RKO (cell line): ENCODE measurements around the gene STAM.
"Not testable (repeated sequence)": the region's sequence is repeated elsewhere in the genome, so short reads cannot be mapped to it uniquely, and the experiment has no call there.

Source experiments
- DNase-seq: peaks from one replicate; pipeline ENCODE4 v3.0.0-alpha.2; 2016; ENCODE audit warnings: low spot score

Gene STAM

DNA sequence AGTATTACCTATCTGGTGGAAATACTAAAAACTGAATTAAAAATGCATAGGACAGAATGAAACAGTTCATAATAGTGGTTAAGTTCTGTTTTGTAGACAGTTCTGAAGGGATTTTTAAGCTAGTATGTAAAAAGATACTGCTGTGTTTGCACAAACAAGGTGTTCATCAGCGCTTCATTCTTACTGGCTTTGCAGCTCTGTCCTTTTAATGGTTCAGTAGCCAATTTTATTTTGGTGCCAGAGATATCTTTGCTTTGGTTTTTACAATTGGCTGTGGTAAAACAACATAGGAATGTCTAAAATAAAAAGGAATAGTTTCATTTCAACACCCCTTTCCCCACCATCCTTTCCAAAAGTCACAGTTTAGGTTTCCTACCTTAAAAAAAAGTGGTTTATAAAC, 33.0 kb downstream of the STAM start:
- DNase-seq = no peak

GRCh38 chr10:17682236-17682946, 38.4 kb downstream of the STAM start:
- no peak for DNase-seq

GRCh38 chr10:17683541-17683940, 39.6 kb downstream of the STAM start:
- DNase-seq = no peak

- DNase-seq = no peak
These were observed 40.6 kb downstream of the STAM start for GRCh38 chr10:17684537-17684936.

DNA sequence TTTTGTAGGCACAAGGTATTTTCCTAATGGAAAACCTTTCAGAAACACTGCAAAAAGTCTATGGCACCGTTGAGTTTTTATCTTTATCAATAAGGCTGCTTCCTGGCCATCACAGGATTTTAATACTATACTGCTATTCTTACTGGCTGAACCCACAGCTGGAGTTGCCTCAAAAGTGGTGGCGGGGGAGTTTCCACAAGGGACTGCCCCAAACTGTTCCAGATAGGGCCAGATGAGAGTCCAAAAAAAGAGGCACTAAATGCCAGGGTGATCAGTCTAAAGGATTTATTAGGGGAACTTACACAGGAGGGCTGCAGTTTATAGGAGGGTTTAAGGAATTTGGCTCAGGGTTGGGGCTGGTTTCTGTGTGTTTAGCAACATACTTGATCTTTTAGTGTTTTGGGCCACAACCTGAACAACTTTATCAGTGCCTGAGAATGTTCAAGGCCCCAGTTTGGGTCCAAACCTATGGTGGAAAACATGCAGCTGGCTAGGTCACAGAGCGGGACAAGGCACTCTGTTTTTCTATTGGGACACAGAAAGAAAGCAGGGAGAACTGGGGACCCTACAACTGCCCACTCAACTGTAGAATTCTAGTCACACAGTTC, 41.4 kb downstream of the STAM start:
- no peak for DNase-seq

GRCh38 chr10:17687117-17687831, 43.3 kb downstream of the STAM start:
- DNase-seq = no peak

- no peak for DNase-seq
These were observed 45.2 kb downstream of the STAM start for GRCh38 chr10:17689137-17689536.

- DNase-seq = no peak
These were observed 49.1 kb downstream of the STAM start for GRCh38 chr10:17693009-17693408.

- no peak for DNase-seq
These were observed 54.7 kb downstream of the STAM start for GRCh38 chr10:17698696-17699095.

GRCh38 chr10:17701301-17701700, 57.4 kb downstream of the STAM start:
- DNase-seq = no peak

- peak; percentile 38 for DNase-seq
These were observed 59.8 kb downstream of the STAM start for GRCh38 chr10:17703706-17704105.

DNA sequence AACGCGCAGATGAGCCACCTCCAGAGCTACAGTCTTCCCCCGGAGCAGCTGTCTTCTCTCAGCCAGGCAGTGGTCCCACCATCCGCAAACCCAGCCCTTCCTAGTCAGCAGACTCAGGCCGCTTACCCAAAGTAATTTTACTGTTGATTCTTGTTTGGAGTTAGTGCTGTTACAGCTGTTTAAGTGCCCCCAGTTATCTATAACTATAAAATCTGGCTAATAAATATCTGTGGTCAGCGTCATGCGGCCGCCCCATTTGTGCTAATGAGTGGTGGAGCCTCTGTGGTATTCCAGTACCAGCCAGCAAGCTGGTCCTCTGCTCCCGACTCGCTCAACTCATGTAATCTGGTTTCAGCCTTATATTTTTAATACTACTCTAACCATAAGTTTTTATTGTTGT, 64.9 kb downstream of the STAM start:
- DNase-seq = no peak

GRCh38 chr10:17709492-17709891, 65.5 kb downstream of the STAM start:
- no peak for DNase-seq

DNA sequence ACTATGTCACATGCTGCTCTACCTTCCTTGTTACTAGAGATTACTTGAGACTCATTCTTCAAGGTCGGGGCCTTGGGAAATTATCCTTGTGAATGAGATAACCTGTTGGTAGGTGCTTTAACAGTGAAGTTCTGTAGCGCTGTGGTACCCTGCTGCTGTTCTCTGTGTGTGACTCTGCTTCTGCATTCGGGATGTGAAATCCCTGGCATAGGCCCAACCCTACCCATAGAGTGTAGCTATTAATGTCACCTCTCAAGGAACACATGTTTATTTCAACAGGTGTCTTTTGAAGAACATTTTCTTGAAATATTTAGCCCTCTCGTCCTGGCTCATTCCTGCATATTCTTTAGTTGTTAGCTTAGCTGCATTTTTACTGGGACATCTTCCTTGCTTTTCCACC, 66.2 kb downstream of the STAM start:
- DNase-seq = no peak

- no peak for DNase-seq
These were observed 68.1 kb downstream of the STAM start for GRCh38 chr10:17712053-17712452.

DNA sequence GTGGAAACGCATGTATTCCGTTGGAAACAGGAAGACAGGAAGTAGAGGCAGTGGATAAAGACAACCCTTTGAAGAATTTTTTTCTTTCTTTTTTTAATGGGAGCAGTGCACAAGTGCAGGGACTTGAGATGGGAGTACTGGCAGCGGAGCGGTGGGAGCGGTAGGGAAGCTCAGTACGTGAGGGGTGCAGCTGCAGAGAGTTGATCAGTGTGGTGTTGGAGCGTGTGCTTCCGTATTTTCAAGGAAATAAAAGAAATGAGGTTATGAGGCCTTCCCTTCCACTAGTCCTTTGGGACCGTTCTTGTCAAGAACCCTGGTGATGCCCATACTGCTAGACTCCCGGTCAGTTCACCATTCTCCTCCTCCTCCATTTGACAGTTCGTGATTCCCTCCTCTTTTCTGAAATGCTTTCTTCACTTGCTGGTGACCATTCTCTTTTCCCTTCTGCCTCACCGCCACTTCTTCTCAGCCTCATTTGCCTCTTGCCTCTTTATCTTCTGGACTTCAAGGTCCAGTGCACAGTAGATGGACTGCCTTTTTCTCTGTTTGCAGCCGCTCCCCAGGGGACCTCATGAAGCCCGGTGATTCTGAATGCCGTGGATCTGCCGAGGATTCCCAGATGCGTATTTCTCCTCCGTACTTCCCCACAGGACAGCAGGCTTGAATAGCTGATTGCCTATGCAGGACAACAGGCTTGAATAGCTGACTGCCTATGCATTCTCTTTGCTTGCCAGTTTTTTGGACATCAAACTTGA, 68.9 kb downstream of the STAM start:
- no peak for DNase-seq

DNA sequence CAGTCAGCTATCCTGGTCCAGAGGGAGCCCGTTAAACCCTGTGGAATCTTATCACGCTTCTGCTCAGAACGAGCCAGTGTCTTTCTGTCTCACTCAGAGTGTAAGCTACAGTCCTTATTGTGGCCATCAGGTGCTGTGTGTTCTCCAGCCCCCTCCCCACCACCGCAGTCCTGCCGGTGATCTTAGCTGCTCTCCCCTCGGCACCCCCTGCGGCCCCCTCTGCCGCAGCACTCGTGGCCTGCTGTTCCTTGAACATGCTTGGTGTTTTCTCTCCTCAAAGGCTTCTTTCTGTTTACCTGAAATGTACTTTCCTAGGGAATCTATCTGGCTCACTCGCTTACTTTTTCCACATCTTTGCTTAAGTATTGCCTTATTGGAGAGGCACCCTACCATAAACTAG, 69.8 kb downstream of the STAM start:
- no peak for DNase-seq

DNA sequence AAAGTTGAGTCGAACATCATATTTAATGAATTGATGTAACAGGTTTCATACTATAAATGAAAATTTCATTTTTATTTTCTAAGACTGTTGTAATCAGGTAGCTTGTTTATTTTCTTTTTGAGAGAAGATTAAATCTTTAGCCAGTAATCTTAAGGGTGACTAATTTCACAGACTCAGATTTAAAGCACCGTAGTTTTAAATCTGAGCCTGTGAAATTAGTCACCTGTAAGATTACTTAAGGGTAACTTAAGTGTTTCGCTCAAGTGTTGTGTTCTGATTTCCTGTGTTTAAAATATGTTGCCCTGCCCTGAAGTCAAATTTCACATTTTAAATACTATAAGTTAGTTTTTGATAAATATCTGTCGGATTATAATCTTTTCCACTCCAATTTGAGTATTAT, 72.2 kb downstream of the STAM start:
- no peak for DNase-seq

DNA sequence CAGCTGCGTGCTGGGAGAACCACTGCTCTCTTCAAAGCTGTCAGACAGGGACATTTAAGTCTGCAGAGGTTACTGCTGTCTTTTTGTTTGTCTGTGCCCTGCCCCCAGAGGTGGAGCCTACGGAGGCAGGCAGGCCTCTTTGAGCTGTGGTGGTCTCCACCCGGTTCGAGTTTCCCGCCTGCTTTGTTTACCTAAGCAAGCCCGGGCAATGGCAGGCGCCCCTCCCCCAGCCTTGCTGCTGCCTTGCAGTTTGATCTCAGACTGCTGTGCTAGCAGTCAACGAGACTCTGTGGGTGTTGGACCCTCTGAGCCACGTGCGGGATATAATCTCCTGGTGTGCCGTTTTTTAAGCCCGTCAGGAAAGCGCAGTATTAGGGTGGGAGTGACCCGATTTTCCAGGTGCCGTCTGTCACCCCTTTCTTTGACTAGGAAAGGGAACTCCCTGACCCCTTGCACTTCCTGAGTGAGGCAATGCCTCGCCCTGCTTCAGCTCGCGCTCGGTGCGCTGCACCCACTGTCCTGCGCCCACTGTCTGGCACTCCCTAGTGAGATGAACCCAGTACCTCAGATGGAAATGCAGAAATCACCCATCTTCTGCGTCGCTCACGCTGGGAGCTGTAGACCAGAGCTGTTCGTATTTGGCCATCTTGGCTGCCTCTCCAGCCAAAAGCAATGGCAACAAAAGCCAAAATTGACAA, 78.5 kb downstream of the STAM start:
- not testable (repeated sequence) for DNase-seq

DNA sequence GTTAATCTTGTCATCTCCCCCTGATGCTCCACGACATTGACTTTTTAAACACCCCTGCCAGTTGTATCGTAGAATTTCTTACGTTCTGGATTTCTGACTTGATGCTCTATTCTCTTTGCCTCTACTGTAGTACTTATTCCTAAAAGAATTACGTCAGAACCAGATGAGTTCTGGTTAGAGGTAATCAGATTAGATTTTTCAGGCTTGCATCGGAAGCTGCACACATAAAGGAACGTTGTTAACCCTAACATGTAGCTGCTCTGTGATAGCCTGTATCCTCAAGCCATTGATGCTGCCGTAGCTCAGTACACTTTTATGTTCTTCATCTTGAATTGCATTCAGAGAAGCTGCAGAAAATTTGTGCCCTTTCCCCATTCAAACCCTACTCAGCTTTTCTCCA, 81.8 kb downstream of the STAM start:
- DNase-seq = no peak

- no peak for DNase-seq
These were observed 85.7 kb downstream of the STAM start for GRCh38 chr10:17729630-17730029.

DNA sequence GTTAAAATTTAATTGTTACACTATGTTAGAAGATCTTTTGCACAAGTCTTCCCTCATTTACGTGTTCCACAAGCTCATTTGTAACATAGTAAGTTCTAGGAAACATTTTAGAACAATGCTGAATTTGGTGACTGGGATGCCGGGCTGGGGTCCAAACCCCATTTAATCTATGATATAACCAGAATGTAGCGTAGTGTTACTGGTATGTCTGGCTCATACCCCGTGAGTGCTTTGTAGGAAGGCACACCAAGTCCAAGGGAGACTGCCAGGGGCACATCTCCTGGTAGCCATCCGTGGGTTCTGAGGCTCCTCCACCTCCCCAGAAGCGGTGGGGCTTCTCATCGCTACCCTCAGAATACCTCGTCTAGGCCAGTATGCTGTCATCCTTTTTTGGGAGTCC, 86.7 kb downstream of the STAM start:
- no peak for DNase-seq
